Epithelial cell of prostate (primary cell): Measurements from ENCODE around the gene CDH20.
"Not testable (repeated sequence)": the region's sequence is repeated elsewhere in the genome, so short reads cannot be mapped to it uniquely, and the experiment has no call there.

Source experiments
- DNase-seq: peaks from one replicate; pipeline ENCODE4 v3.0.0-alpha.2; 2011; ENCODE audit warnings: low read depth, low spot score
- H3K27ac ChIP-seq: fragments of 450-650 bp; 2 replicates; pipeline ENCODE4 v1.5.1; 2017; ENCODE audit warnings: mild to moderate bottlenecking

CDH20 gene

GRCh38 chr18:61337527-61337926 lies 4.3 kb downstream of the CDH20 start:
- no peak overlapping the region for H3K27ac ChIP-seq

GRCh38 chr18:61340148-61340547 lies 6.9 kb downstream of the CDH20 start:
- DNase-seq, result no peak
- no peak overlapping the region for H3K27ac ChIP-seq

More at GRCh38 chr18:61337527-61337926, 4.3 kb downstream of the CDH20 start:
- no peak for DNase-seq

DNA sequence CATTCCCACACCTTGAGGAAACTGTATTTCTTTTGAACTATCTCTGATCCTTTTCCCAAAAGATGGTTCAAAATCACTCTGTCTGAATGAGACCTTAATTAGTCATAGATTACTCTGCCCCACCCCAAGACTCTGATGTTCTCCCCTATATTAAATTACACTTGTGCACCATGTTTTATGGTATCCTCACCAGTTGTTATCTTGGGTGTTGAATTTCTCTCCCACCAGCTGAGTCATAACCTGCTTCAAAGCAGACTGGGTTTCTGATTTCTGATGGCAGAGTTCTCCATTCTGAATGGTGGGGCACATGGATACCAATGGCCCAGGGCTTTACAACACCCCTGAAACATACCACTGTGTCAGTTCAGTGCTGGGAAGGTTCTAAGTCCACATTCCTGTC lies 15.0 kb downstream of the CDH20 start:
- no peak for DNase-seq
- H3K27ac ChIP-seq, result no peak overlapping the region

DNA sequence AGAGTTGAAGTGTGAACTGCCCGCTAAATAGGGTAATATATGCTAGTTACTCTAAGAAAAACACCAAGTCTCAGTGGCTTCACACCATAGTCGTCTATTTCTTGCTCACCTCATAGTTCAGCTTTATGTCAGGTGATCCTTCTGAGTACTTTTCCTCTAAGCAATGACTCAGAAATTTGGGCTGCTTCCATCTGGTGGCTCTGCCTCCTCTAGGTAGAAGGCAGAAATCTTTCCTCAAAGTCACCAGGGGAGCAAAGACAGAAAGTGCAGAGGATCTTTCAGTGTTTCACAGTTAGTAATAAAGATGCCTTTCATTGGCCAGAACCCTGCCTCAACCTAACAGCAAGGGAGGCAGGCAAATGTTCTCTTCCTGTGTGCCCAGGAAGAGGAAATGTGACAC lies 17.3 kb downstream of the CDH20 start:
- H3K27ac ChIP-seq, result no peak overlapping the region
- no peak for DNase-seq

- no peak for DNase-seq
- no peak overlapping the region for H3K27ac ChIP-seq
Observed at GRCh38 chr18:61352059-61352458, 18.8 kb downstream of the CDH20 start.

DNA sequence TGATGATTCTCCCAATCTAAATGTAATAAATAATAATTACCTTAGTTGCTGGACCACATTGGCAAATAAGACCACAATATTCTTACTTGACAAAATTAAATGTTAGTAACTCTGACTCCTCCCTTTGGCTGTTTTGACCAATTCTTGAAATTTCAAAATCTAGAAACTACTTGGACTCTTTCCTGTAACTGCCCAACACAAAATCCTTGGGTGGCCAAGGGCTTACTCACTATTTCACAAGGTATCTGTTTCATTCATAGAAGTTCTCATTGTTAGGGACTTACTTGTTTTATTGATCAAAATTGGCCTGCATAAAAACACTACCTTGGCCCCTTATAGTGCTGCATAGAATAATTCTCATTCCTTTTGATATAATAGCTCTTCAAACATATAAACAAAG lies 19.4 kb downstream of the CDH20 start:
- H3K27ac ChIP-seq, result no peak overlapping the region
- no peak for DNase-seq

DNA sequence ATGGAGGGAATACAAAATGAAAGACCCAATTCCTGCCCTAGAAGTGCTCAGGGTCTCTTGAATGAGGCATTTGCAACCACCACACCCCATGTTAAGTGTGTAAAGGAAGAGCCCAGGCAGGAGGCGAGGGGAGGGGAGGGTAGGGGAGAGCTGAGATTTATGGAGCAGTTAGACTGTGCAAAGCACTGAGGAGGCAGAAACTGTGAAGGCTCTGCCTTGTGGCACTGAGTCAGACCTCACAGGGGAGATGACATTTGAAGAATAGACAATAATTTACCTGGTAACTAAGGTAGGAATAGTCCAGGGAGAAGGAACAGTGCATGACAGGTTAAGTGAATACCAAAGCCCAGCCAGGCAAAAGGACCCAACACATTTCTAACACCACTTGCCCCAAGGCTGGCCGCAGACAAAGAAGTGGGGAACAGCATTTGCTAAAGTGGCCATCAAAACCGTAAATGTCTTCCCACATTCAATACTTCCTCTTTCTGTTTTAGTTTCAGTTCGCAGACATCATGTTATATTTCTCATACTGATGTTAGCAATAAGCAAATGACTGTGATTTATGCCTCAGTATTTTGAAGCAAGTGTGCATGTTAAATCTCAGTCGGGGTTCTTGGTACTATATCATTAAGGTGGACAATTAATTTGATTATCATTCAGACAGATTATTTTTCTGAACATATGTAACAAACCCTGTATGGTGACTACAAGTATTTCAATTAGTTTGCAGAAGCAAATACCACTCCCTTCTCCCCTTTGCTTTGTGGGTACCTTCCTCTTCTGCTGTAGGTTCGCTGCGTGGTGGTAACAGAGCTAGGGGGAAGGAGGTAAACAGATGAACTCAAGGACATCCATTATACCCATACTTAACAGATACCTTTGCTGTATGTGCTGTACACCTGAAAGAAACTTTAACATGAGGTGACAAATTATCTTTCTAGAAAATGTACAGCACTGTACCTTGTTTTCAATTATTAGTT lies 27.5 kb downstream of the CDH20 start:
- H3K27ac ChIP-seq, result no peak overlapping the region
- no peak for DNase-seq

GRCh38 chr18:61362511-61362910 lies 29.3 kb downstream of the CDH20 start:
- H3K27ac ChIP-seq, result no peak overlapping the region
- no peak for DNase-seq

GRCh38 chr18:61364953-61365352 lies 31.7 kb downstream of the CDH20 start:
- DNase-seq, result no peak

DNA sequence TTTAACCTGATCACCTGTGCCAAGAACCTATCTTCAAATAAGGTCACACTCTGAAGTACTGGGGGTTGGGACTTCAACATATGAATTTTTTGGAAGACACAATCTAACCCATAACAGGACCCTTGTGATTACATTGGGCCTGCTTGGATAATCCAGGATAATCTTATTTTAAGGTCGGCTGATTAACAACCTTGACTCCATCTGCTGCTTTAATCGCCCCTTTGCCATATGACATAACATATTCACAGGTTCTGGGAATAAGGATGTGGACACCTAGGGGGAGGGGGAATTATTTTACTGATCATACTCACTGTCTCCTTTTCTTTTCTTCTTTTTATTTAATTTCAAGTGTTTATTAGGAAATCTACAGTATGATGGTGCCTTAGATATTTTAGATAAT lies 34.8 kb downstream of the CDH20 start:
- H3K27ac ChIP-seq, result no peak overlapping the region
- no peak for DNase-seq

More at GRCh38 chr18:61364953-61365352, 31.7 kb downstream of the CDH20 start:
- H3K27ac ChIP-seq, result no peak overlapping the region

- not testable (repeated sequence) for H3K27ac ChIP-seq
Observed at GRCh38 chr18:61369671-61370070, 36.4 kb downstream of the CDH20 start.

DNA sequence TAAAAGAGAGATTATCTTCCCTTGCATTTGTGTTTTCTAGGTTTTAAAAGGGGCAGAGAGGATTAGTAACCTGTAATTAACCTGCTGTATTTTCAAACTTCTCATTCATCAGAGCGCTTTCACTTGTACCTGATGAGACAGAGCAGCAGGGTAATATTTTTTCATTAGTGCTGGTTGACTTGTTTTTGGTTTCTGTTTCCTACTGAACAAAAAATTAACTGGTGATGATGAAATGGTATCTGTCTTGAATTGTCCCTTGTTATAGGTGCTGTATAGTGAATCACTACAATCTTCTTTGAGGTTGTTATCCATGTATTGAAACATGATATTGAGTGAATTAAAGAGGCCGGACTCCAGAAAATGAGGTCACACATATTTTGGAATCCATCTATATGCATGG lies 37.9 kb downstream of the CDH20 start:
- DNase-seq, result no peak
- H3K27ac ChIP-seq, result no peak overlapping the region

More at GRCh38 chr18:61369671-61370070, 36.4 kb downstream of the CDH20 start:
- not testable (repeated sequence) for DNase-seq

DNA sequence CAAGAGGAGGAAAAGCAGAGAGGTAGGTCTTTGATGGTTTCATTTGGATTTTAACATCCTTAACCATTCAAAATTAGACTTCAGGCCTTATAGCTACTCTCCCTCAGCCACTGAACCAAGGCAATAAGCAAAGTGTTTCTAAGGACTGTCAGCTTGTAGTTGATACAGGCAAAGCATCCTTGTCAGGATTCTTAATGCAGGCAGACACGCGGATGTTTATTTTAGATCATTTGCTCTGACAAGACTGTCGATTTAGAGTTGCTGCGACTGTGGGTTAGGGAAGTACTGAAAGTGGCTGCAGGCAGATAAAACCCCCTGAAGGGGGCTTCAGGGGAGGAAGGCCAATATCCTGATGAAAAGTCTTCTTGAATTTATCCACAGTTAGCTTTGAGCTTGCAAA lies 46.6 kb downstream of the CDH20 start:
- H3K27ac ChIP-seq, result no peak overlapping the region
- no peak for DNase-seq

DNA sequence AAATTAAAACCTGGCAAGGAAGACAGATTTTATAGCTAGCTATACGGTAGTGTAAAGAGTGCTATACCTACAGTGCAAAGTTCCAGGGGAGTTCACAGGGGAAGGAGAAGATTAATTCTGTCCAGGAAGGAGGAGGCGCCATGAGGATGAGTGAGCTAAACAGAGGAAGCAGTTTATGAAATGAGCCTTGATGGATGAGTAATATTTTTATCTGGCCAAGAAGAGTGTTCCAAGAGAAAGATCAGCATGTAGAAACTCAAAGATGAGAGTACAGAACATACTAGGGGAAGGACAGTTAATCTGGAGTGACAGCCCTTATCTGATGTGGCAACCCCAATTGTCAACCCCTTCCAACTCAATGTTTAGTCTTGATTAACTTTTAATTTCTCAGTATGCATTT lies 54.8 kb downstream of the CDH20 start:
- no peak for DNase-seq

DNA sequence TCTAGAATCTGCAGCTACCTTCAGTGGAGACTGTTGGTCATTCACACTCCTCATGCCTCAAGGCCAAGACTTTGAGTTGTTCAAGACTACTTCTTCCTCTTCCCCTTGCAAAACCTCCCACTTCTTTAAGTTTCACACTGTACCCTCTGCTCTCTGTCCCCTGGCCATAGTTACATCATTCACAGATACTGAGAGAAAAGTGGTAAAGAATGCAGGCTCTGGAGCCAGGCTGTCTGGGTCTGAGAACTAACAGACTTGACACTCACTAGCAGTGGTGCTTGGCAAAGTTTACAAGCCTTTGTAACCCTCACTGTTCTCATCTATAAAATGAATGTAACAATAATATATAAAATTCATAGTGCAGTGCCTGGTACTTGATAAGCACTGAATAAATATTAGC lies 61.8 kb downstream of the CDH20 start:
- no peak for DNase-seq
- H3K27ac ChIP-seq, result no peak overlapping the region

More for the DNA sequence above, 54.8 kb downstream of the CDH20 start:
- no peak overlapping the region for H3K27ac ChIP-seq

DNA sequence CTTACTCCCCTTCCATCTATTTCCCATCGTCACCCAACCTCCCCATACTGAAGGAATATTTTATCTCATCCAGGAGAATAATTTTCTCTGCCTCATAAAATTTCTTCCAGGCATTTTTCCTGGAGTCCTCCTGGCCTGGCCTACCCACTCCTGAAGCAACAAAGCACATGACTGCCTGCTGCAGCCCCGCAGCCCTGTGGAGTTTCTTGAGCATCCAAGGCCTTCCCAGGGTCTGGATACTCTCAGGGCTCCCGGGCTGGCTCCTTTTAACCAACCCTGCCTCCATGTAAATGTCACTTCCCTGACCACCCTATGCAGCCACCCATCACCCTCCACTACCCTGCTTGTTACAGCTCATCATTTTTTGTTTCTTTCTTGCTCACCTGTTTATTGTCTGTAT lies 64.0 kb downstream of the CDH20 start:
- no peak for DNase-seq

DNA sequence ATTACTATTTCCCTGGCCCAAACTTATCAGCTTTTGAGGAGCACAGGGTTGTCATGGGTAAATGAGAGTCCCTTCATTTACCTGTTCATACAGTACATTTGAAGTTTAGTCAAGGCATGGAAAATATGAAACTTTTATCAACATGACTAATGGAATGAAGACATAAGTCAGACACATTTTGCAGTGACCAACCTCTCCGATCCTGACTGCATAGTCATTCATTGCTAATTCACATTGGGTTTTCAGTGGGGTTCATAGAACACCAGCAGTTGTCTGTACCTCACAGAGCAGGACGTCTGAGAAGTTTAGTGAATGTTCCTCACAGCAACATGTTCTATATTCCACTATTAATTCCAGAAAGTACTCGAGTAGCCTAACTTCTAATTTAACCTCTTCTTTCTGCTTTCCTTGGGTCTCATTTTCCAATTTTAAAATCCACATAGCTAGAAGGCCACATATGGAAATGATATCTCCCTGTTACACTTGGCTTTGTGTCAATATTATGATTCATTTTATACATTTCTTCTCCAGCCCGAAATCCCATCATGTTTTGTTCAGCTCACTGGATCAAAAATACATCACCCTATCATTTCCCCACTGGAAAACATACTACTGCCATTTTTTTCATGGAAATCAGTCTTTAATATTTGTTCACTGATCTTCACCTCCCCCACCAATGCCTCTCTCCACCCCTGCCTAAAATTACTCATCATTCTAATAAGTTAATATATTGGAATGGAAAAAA lies 65.9 kb downstream of the CDH20 start:
- H3K27ac ChIP-seq, result no peak overlapping the region
- DNase-seq, result no peak

More for the DNA sequence above, 64.0 kb downstream of the CDH20 start:
- no peak overlapping the region for H3K27ac ChIP-seq

DNA sequence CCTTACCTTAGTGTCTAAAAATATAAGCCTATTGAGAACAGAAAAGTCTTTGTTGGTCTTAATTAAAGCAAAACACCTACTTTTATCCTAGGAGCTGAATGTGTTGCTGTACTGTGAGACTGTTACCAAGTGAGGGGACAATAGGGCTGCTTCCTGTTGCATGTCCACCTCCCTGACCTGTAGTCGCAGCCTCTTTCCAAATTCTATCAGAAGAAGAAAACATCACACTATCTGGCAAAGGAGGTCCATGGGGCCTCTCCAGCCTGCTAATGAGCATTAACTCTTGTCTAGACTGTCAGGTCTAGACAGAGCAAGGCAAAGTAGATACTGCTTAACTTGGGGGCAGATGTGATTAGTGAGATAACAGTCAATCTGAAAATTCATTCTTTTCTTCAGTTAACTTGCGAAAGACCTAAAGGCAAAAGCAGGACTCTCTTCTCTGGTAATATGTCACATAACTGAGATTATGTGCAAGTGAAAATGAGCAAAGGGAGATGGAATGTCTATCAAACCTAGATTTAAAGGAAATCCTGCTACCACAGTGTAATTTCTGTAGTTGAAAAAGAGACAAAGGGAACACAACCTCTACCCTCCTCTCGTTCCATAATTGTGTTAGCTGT lies 66.9 kb downstream of the CDH20 start:
- DNase-seq, result no peak
- no peak overlapping the region for H3K27ac ChIP-seq

- DNase-seq, result no peak
- H3K27ac ChIP-seq, result no peak overlapping the region
Observed at GRCh38 chr18:61400716-61401115, 67.5 kb downstream of the CDH20 start.

- no peak overlapping the region for H3K27ac ChIP-seq
- no peak for DNase-seq
Observed at GRCh38 chr18:61402726-61403125, 69.5 kb downstream of the CDH20 start.

GRCh38 chr18:61413396-61413795 lies 80.2 kb downstream of the CDH20 start:
- no peak overlapping the region for H3K27ac ChIP-seq
- DNase-seq, result no peak
